Bronchial epithelial cell (primary cell): ENCODE measurements around the gene MAP3K5. TPM values are rescaled to one million over a fixed set of nuclear protein-coding genes. Genes with fewer than 3 reads are reported as not detected.

Source experiments
- DNase-seq: peaks from one replicate; pipeline ENCODE4 v3.0.0-alpha.2; 2010; ENCODE audit warnings: low read depth
- FAIRE-seq: peaks from 2 replicates; lab custom pipeline; 2011; peaks lifted over from hg19 to GRCh38; lab: Jason Lieb, UNC
- H3K27me3 ChIP-seq: 2 replicates; pipeline ENCODE4 v1.5.1; 2011; ENCODE audit warnings: low read length; ENCODE audit not compliant: control insufficient read depth, insufficient read depth
- H3K36me3 ChIP-seq: 2 replicates; pipeline ENCODE4 v1.5.1; 2011; ENCODE audit warnings: low read length; ENCODE audit not compliant: control insufficient read depth, insufficient read depth
- H3K4me3 ChIP-seq: 2 replicates; pipeline ENCODE4 v1.5.1; 2011; ENCODE audit warnings: mild to moderate bottlenecking, low read depth, low read length, control low read depth
- total RNA-seq: library from RNA; depleted of rRNA; stranded (reverse); fragments of >200 nt; gene quantifications from 2 replicates; pipeline ENCODE4 v1.2.1, GENCODE V29; 2014
- TF ChIP-seq, protein P1 (sequence below): IDR thresholded peaks from 2 replicates; pipeline ENCODE4 v1.5.1; 2011; ENCODE audit warnings: mild to moderate bottlenecking, moderate library complexity, low read length, control low read depth, inconsistent platforms; ENCODE audit not compliant: insufficient read depth, severe bottlenecking

The MAP3K5 gene, protein sequence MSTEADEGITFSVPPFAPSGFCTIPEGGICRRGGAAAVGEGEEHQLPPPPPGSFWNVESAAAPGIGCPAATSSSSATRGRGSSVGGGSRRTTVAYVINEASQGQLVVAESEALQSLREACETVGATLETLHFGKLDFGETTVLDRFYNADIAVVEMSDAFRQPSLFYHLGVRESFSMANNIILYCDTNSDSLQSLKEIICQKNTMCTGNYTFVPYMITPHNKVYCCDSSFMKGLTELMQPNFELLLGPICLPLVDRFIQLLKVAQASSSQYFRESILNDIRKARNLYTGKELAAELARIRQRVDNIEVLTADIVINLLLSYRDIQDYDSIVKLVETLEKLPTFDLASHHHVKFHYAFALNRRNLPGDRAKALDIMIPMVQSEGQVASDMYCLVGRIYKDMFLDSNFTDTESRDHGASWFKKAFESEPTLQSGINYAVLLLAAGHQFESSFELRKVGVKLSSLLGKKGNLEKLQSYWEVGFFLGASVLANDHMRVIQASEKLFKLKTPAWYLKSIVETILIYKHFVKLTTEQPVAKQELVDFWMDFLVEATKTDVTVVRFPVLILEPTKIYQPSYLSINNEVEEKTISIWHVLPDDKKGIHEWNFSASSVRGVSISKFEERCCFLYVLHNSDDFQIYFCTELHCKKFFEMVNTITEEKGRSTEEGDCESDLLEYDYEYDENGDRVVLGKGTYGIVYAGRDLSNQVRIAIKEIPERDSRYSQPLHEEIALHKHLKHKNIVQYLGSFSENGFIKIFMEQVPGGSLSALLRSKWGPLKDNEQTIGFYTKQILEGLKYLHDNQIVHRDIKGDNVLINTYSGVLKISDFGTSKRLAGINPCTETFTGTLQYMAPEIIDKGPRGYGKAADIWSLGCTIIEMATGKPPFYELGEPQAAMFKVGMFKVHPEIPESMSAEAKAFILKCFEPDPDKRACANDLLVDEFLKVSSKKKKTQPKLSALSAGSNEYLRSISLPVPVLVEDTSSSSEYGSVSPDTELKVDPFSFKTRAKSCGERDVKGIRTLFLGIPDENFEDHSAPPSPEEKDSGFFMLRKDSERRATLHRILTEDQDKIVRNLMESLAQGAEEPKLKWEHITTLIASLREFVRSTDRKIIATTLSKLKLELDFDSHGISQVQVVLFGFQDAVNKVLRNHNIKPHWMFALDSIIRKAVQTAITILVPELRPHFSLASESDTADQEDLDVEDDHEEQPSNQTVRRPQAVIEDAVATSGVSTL (N-terminal part only)
- 8.2 and 11.1 TPM in 2 replicates for total RNA-seq

DNA sequence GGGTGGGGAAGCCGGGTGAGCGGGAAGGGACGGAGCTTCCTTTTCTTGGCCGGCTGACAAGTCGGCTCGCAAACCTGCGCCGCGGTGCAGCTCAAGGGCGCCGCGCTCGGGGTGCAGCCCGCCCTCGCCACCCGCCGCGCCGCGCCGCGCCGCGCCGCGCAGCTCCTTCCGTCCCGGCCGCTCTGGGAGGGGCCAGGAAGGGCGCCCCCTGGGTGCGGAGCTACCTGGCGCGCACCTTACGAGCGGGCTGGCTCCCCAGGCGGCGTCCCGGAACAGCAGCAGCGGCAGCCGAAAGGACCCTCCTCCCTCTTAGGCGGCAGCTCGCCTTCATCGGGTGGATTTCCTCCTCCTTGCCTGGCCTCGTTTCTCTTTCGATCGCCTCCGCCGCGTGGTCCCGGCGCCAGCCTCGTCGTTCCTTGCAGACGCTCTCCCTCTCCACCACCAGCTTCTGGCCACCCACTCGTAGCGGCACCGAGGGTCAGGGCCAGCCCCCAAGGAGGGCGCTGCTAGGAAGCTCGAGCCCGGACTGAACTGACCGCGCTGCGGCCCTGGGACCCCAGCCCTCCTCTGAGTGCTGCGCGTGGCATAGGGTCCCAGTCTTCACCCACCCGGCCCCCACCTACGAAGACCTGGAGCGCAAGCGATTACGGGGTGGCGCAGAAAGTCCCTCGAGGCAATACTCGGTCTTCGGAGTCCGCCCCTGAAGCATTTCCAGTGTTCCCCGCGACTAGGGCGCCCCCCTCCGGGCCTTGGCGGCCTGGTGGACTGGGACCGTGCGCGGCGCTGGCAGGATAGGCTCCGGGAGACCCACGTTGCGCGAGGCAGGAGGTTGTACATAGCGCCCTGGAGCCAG lies at the start of gene MAP3K5:
Gene MAP3K5 (minus strand): TSS at position 68 of the 853 bp plus-strand sequence. CDS start 320 bp downstream, outside the sequence.
- no peak for FAIRE-seq
- TF ChIP-seq, protein P1, sequence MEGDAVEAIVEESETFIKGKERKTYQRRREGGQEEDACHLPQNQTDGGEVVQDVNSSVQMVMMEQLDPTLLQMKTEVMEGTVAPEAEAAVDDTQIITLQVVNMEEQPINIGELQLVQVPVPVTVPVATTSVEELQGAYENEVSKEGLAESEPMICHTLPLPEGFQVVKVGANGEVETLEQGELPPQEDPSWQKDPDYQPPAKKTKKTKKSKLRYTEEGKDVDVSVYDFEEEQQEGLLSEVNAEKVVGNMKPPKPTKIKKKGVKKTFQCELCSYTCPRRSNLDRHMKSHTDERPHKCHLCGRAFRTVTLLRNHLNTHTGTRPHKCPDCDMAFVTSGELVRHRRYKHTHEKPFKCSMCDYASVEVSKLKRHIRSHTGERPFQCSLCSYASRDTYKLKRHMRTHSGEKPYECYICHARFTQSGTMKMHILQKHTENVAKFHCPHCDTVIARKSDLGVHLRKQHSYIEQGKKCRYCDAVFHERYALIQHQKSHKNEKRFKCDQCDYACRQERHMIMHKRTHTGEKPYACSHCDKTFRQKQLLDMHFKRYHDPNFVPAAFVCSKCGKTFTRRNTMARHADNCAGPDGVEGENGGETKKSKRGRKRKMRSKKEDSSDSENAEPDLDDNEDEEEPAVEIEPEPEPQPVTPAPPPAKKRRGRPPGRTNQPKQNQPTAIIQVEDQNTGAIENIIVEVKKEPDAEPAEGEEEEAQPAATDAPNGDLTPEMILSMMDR: peak; percentile 91
- H3K36me3 ChIP-seq: no peaks in the 10 kb centered on the region
- peak within 1 kb of the TSS; percentile 76 for H3K4me3 ChIP-seq
- no peaks in the 10 kb centered on the region for H3K27me3 ChIP-seq
- DNase-seq: peak; percentile 74

DNA sequence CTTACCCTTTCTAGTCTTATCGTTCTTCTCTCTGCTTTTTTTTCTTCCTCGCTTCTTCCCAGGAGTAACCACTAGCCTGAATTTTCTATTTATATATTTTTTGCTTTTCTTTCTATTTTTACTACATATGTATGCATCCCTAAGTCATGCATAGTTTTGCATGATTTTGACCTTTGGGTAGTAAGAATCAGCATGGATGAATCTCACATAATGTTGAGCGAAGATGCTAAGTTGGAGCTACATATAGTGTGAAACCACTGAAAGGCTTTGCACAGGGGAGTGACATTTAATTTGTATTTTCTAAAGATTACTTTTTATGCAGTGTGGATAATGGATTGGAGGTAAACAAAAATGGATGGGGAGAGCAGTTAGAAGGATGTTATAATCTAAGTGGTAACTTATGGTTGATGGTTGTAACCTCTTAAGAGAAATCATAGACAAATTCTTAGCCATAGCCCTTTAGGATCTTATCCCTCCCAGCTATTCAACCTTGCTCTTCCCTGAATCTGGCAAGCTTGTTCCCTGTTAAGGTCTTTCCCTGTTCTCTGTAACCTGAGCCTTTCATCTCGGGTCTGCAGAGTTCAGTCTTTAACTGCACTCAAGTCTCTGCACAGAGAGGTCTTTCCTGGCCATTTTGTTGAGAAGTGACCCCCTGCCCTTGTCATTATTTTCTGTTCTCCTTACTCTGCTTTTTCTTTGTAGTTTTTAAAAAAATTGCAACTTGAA lies 48.2 kb upstream of the MAP3K5 start:
- no peaks in the 10 kb centered on the region for H3K27me3 ChIP-seq
- no peak overlapping the region for H3K4me3 ChIP-seq
- FAIRE-seq (no peak), DNase-seq (no peak)
- TF ChIP-seq, protein P1: no peak
- no peaks in the 10 kb centered on the region for H3K36me3 ChIP-seq

DNA sequence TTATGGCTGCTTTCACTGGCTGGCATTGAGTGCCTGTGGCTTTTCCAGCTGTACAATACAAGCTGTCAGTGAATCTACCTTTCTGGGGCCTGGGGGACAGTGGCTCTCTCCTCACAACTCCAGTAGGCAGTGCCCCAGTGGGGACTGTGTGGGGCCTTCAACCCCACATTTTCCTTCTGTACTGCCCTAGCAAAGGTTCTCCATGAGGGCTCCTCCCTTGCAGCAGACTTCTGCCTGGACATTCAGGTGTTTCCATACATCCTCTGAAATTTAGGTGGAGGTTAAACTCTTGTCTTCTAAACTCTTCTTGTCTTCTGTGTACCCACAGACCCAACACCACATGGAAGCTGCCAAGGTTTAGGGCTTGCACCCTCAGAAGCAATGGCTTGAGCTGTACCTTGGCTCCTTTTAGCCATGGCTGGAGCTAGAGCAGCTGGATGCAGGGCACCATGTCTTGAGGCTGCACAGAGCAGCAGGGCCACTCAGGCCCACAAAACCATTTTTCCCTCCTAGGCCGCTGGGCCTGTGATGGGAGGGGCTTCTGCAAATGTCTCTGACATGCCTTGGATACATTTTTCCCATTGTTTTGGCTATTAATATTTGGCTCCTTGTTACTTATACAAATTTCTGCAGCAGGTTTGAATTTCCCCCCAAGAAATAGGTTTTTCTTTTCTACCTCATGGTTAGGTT lies 39.7 kb upstream of the MAP3K5 start:
- DNase-seq: no peak
- Histone ChIP-seq H3K27me3 (no peaks in the 10 kb centered on the region), H3K36me3 (peaks cover 1% of the 10 kb centered on the region), H3K4me3 (no peak overlapping the region)
- no peak for FAIRE-seq
- TF ChIP-seq, protein P1: no peak

DNA sequence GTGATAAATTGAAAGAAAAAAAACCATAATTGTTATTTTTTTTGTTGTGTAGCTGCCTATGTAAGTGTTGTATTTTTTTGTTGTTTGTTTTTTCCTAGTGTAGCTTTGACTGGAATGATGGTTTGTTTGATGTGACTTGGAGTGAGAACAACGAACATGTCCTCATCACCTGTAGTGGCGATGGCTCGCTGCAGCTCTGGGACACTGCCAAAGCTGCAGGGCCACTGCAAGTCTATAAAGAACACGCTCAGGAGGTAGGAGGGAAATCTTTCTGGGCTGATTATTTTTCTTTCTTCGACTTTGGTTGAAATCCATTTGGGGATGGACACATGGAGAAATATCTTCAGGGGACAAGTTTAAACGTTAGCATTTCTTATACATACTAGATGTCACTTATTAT lies 33.9 kb upstream of the MAP3K5 start:
- no peaks in the 10 kb centered on the region for H3K27me3 ChIP-seq
- FAIRE-seq (no peak), DNase-seq (no peak)
- H3K4me3 ChIP-seq: no peak overlapping the region
- H3K36me3 ChIP-seq: peaks cover 1% of the 10 kb centered on the region
- TF ChIP-seq, protein P1: no peak
